ENCODE measurements around the gene FOXRED1. TPM values are rescaled to one million over a fixed set of nuclear protein-coding genes. Genes with fewer than 3 reads are reported as not detected.
A peak's percentile ranks its signal among the peaks of the same experiment; 100 is the strongest.

Gene FOXRED1
- total and polyA plus RNA-seq, 2 of the 13 experiments (the other 11 are each of a cell fraction or from before 2014, with no cell fraction given) = 29.6 to 42.9 TPM

DNA sequence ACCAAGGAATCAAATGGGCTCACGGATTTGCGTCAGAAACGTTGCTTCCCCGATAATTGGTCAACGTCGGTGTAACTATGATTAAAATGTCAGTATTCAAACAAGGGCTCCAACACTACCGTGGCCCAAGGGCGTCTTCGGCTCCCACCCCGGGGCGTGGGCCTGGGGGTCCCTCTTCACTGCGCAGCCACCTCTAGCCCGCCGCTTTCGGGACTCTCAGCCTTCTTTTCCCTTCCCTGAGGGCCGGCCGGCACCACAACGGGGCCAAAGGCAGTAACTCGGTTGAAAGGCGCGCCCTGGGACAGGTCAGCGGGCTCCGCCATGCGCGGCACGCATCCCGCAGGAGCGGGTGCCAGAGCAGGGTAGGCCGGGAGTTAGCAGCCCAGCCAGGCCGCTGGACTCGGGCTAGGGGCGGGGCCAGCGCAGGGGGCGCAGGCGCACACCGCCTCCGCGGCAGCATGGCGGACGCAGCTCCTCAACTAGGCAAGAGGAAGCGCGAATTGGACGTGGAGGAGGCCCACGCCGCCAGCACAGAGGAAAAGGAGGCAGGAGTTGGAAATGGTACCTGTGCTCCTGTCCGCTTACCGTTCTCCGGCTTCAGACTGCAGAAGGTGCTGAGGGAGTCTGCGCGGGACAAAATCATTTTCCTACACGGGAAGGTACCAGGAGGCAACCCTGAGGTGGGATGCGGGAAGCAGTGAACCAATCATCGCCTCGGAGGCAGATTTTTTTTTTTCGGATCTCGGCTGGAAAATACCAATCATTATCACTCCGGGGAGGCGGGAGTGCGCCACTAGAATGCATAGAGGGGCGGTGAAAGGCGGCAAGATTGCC lies 34.9 kb downstream of the FOXRED1 start, which contains the start of gene DCPS (continued):
- TF ChIP-seq SRSF9 (IDR thresholded peaks at IDR 0.05; ENCODE audit: borderline replicate concordance, insufficient read depth, low read depth, low read length, poor library complexity, severe bottlenecking) (no peak), HDAC2 (CRISPR knock-in tag; IDR thresholded peaks at IDR 0.05) (peak; percentile 70), CC2D1A (CRISPR knock-in tag; IDR thresholded peaks at IDR 0.05) (no peak), CBFB (CRISPR knock-in tag; IDR thresholded peaks at IDR 0.05) (peak; percentile 67; the same call in 1 of the 2 replicates), PHF8 (CRISPR knock-in tag; IDR thresholded peaks at IDR 0.05) (peak; percentile 100), ZBTB7A (CRISPR knock-in tag; IDR thresholded peaks at IDR 0.05) (peak; percentile 72; the same call in 1 of the 2 replicates), ISX (CRISPR knock-in tag; conservative IDR thresholded peaks at IDR 0.05) (peak; percentile 81; the same call in 1 of the 2 replicates), ZFP1 (CRISPR knock-in tag; IDR thresholded peaks at IDR 0.05) (no peak), MTA3 (CRISPR knock-in tag; IDR thresholded peaks at IDR 0.05) (no peak), TAF15 (IDR thresholded peaks at IDR 0.05; ENCODE audit: low read depth, low read length, poor library complexity, severe bottlenecking) (no peak), GPN1 (CRISPR knock-in tag; IDR thresholded peaks at IDR 0.05; ENCODE audit: borderline replicate concordance) (no peak), POLR2AphosphoS5 (IDR thresholded peaks at IDR 0.05; ENCODE audit: low read depth, low read length) (peak; percentile 92)
- TF ChIP-seq, protein P1, sequence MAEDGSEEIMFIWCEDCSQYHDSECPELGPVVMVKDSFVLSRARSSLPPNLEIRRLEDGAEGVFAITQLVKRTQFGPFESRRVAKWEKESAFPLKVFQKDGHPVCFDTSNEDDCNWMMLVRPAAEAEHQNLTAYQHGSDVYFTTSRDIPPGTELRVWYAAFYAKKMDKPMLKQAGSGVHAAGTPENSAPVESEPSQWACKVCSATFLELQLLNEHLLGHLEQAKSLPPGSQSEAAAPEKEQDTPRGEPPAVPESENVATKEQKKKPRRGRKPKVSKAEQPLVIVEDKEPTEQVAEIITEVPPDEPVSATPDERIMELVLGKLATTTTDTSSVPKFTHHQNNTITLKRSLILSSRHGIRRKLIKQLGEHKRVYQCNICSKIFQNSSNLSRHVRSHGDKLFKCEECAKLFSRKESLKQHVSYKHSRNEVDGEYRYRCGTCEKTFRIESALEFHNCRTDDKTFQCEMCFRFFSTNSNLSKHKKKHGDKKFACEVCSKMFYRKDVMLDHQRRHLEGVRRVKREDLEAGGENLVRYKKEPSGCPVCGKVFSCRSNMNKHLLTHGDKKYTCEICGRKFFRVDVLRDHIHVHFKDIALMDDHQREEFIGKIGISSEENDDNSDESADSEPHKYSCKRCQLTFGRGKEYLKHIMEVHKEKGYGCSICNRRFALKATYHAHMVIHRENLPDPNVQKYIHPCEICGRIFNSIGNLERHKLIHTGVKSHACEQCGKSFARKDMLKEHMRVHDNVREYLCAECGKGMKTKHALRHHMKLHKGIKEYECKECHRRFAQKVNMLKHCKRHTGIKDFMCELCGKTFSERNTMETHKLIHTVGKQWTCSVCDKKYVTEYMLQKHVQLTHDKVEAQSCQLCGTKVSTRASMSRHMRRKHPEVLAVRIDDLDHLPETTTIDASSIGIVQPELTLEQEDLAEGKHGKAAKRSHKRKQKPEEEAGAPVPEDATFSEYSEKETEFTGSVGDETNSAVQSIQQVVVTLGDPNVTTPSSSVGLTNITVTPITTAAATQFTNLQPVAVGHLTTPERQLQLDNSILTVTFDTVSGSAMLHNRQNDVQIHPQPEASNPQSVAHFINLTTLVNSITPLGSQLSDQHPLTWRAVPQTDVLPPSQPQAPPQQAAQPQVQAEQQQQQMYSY (CRISPR knock-in tag; IDR thresholded peaks at IDR 0.05) = peak; percentile 55; the same call in 1 of the 2 replicates
- TF ChIP-seq, protein P2, sequence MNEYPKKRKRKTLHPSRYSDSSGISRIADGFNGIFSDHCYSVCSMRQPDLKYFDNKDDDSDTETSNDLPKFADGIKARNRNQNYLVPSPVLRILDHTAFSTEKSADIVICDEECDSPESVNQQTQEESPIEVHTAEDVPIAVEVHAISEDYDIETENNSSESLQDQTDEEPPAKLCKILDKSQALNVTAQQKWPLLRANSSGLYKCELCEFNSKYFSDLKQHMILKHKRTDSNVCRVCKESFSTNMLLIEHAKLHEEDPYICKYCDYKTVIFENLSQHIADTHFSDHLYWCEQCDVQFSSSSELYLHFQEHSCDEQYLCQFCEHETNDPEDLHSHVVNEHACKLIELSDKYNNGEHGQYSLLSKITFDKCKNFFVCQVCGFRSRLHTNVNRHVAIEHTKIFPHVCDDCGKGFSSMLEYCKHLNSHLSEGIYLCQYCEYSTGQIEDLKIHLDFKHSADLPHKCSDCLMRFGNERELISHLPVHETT (CRISPR knock-in tag; conservative IDR thresholded peaks at IDR 0.05) = peak; percentile 70; the same call in 1 of the 2 replicates
- TF ChIP-seq, protein P3, sequence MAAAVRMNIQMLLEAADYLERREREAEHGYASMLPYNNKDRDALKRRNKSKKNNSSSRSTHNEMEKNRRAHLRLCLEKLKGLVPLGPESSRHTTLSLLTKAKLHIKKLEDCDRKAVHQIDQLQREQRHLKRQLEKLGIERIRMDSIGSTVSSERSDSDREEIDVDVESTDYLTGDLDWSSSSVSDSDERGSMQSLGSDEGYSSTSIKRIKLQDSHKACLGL (CRISPR knock-in tag; IDR thresholded peaks at IDR 0.05) = peak; percentile 85
- TF ChIP-seq, protein P4, sequence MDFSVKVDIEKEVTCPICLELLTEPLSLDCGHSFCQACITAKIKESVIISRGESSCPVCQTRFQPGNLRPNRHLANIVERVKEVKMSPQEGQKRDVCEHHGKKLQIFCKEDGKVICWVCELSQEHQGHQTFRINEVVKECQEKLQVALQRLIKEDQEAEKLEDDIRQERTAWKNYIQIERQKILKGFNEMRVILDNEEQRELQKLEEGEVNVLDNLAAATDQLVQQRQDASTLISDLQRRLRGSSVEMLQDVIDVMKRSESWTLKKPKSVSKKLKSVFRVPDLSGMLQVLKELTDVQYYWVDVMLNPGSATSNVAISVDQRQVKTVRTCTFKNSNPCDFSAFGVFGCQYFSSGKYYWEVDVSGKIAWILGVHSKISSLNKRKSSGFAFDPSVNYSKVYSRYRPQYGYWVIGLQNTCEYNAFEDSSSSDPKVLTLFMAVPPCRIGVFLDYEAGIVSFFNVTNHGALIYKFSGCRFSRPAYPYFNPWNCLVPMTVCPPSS (IDR thresholded peaks at IDR 0.05) = no peak
- TF ChIP-seq, protein P5, sequence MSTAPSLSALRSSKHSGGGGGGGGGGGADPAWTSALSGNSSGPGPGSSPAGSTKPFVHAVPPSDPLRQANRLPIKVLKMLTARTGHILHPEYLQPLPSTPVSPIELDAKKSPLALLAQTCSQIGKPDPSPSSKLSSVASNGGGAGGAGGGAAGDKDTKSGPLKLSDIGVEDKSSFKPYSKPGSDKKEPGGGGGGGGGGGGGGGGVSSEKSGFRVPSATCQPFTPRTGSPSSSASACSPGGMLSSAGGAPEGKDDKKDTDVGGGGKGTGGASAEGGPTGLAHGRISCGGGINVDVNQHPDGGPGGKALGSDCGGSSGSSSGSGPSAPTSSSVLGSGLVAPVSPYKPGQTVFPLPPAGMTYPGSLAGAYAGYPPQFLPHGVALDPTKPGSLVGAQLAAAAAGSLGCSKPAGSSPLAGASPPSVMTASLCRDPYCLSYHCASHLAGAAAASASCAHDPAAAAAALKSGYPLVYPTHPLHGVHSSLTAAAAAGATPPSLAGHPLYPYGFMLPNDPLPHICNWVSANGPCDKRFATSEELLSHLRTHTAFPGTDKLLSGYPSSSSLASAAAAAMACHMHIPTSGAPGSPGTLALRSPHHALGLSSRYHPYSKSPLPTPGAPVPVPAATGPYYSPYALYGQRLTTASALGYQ (CRISPR knock-in tag; IDR thresholded peaks at IDR 0.05) = no peak
- TF ChIP-seq, protein P6, sequence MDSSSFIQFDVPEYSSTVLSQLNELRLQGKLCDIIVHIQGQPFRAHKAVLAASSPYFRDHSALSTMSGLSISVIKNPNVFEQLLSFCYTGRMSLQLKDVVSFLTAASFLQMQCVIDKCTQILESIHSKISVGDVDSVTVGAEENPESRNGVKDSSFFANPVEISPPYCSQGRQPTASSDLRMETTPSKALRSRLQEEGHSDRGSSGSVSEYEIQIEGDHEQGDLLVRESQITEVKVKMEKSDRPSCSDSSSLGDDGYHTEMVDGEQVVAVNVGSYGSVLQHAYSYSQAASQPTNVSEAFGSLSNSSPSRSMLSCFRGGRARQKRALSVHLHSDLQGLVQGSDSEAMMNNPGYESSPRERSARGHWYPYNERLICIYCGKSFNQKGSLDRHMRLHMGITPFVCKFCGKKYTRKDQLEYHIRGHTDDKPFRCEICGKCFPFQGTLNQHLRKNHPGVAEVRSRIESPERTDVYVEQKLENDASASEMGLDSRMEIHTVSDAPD (CRISPR knock-in tag; IDR thresholded peaks at IDR 0.05) = 0 out of 2 replicates have a peak, but pooled peaks have one; percentile 60

All from HepG2 (cell line).